RKO (cell line): Measurements from ENCODE around the gene AP1S2.

Source experiments
- DNase-seq: peaks from one replicate; pipeline ENCODE4 v3.0.0-alpha.2; 2016; ENCODE audit warnings: low spot score

AP1S2 gene

DNA sequence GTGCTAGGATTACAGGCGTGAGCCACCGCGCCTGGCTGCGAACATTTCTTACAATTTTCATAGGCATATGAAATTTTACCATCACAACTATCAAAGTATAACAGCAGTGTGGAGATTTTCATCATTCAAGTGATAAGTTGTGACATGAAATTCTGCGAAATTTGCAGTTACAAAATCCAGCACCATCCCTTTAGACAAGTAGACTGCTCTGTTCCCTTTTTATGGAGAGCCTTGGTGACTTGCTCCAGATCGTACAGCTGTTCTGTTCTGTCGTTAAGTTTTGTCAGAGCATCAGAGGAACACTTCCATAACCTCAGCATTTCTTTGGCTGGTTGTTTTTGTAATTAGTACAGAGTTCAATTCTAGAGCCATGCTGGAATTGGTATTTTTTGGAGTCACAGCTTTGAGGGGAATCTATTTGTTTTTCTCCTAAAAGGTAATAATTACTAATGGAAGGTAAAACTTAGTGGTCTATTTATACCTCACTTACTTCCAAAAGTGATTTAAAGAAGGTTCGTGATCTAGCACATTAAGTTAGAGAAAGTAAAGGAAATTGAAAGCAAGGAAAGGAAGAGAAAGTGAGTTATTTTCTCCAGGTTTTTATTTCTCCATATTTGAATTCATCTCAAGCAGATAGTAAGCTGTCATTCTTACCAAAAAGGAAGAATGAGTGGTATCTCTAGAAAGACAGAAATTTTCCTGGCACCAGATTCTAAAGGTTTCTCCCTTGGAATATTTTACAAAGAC lies 42.2 kb downstream of the AP1S2 start:
- no peak for DNase-seq

DNA sequence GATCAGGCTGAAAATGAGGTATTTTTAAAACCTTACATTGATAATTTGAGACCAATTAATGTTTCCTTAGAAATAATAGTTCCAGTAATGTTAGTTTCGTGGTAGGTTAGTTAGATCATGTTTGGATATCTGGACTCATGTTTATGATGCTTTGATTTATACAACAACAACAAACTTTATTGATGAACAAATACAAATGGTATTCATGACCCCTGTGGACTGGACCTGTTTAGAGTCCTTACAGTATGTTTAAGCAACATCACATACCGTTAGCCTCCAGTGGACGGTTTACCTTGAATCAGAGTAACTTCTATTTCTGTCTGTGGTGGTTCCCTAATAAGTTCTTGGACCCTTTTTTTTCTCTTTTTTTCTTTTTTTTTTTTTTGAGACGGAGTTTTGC lies 46.4 kb downstream of the AP1S2 start:
- no peak for DNase-seq

DNA sequence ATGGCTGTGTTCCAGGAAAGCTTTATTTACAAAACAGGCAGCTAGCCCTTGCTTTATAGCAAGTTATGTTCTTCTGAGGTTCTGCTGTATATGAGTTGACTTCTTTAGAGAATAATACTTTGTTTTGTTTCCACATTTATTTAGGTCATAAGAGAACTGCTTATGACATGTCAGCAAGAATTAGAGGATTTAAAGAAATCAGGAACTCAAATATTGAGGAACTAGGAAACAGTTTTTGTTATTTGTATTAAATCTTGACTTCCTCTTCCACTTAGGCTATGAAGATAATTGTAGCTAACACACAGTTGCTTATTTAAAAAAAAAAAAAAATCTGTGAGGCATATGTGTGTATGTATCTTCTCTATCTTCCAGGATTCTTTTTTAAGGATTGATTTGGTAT lies 50.0 kb downstream of the AP1S2 start:
- no peak for DNase-seq

DNA sequence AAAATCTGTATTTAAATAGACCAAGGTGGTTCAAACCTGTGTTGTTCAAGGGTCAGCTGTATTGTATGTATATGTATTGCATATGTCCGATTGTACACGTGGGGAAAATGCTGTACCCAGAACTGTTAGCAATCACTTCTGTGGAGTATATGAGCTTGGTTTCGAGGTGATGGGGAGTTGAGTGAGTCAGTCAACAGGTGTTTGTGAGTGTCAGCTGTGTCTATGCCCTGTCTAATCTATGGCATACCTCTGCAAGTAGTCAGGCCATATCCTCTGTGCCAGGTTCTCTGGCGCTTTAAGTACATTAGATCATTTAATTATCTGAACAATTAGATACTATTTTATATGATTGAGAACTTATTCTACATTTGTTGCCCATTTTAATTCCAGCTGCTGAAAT lies 56.9 kb downstream of the AP1S2 start:
- DNase-seq: peak; percentile 23

DNA sequence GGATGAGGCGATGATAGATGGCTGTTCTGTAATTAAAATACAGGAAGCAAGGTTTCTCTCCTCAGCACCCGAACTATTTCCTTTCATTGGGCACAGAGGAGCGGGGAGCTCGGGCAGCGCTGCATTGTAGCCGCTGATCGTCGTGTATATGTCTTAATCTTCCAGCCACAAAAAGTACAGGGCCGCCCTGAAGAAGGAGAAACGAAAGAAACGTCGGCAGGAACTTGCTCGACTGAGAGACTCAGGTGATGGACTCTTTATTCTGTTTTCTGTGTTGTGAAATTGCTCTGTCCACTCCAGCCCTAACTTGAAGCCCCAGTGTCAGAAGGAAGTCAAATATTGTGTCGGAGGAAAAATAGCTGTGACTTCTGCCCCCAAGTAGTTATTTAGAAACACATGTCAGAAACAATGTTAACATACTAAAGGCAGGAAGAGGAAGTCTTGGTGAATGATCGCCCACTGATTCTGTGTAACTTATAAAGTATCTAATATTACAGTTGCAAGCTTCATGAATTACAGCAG lies 63.8 kb downstream of the AP1S2 start:
- DNase-seq: peak; percentile 24

DNA sequence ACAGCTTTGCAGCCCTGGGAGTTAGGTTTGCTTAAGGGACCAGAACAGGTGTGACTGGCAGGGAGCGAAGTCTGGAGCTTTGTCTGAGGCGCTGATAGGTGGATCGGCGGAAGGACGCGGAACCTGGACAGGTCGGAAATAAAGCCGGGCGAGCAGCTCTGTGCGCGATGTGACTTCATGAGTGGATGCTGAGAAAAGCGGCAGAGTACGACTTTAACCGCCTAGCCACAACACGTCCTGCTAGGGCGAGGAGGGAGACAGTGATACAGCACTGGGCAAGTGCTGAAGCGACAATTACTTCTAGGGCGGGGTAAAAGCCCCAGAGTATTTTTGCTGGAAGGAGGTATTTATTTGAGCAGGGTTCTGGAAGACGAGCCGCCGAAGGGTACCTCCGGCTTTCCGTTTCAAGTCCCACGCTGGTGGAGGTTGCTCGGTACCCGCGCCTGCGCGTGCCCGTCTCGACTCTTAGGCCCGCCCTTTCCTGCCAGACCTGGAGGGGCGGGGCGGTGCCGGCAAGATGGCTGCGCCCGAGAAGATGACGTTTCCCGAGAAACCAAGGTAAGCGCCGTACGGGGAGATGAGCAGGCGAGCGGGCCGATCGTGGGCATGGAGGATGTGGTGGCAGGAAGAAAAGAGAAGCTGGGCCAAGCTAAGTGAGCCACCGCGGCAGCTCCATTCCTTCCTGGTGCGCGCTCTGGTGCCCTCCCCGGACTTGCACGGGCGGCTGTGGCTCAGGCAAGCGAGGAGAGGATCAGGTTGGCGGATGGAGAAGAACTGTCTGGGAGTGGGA lies 64.4 kb downstream of the AP1S2 start, which contains the start of gene ZRSR2:
Gene ZRSR2, plus strand, starts transcription at position 506 of the 790 bp plus-strand sequence. Its CDS starts 12 bp downstream, at position 518.
- DNase-seq: peak; percentile 88

DNA sequence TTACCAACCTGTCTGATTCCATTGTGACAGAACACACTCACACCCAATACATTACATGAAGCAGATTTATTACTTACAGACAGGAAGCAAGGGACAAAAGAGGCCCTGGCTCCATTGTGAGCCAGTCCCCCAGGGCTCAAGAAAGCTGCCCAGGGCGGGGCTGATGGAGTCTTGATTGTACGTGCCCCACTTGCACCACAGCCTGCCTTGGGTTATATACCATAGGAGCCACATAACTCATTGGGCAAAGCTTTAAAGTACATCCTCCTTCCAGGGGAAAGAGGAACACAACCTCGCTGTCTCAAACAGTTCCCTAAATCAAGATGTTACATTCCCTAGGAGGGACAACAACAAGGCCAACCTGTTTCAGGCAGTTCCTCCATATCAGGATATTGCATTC lies 67.7 kb downstream of the AP1S2 start:
- DNase-seq: no peak

DNA sequence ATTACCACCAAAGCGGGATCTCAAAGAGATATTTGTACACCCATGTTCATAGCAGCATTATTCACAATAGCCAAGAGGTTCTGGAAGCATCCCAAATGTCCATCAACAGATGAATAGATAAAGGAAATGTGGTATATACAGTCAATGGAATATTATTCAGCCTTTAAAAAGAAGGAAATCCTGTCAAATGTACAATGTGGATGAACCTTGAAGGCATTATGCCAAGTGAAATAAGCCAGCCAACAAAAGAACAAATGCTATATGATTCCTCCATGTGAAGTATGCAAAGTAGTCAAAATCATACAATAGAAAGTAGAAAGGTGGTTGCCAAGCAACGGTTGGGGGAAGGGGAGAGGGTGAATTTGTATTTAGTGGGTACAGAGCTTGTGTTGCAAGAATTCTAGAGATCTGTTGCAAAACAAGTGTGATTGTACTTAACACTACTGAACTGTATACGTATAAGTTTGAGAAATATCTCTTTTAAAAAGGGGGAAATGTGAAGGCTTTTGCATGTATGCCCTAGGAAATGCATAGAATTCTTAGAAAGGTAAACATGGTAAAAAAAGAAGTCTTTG lies 69.3 kb downstream of the AP1S2 start:
- no peak for DNase-seq

DNA sequence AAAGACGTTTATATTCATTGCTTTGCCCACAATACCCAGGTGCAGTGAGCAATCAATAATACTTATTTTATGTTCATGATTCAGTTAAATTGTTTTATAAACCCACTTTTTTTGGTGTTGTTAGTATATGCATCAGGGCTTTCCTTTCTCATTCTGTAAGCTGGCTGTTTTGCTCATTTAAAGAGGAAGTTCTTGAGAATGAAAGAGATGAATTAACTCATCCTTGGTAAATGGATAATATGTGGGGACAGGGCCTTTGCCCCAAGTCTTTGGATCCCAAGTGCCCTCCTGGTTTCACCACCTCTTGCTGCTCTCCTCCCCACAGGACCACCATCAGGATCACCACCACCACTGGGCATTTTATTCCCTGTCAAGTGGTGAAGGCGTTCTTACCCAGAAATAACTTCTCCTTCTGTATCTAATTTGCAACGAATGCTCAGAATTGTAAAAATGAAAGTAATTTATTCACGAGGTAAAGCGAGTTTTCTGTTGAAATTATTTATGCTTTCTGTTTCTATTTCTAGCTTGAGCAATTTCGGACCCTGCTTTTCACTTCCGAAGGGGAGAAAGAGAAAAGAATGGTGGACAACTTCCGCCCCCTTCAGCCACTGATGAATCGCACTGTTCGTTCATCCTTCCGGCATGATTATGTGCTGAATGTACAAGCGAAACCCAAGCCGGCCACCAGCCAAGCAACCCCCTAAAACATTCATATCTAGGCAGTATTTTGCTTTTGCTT lies 72.5 kb downstream of the AP1S2 start:
- no peak for DNase-seq
